Activated T-helper 1 cell treated with anti-CD3 and anti-CD28 coated beads, Interleukin-12 subunit alpha, Interleukin-12 subunit beta, Interleukin-2, Interleukin-4 antibody, amounts not matched to agents 30 ng/mL and 10 ng/mL and 1 ng/mL, durations not matched to agents 14 hours and 24 hours and 36 hours (primary cell): ENCODE data around the gene AUTS2. TPM values are rescaled to one million over a fixed set of nuclear protein-coding genes. Genes with fewer than 3 reads are reported as not detected.

Experiments
- DNase-seq: peaks from one replicate; pipeline ENCODE4 v3.0.0; 2021; ENCODE audit warnings: low spot score
- H3K27ac Mint-ChIP-seq: one replicate; pipeline ENCODE4 v1.8.0; 2021; ENCODE audit warnings: mild to moderate bottlenecking, mixed read lengths
- H3K27me3 Mint-ChIP-seq: one replicate; pipeline ENCODE4 v1.8.0; 2022; ENCODE audit warnings: mild to moderate bottlenecking, moderate library complexity, mixed read lengths; ENCODE audit not compliant: insufficient read depth
- H3K36me3 Mint-ChIP-seq: one replicate; pipeline ENCODE4 v1.8.0; 2021; ENCODE audit warnings: low read depth, mixed read lengths
- H3K4me1 Mint-ChIP-seq: one replicate; pipeline ENCODE4 v1.8.0; 2021; ENCODE audit warnings: low read depth, mixed read lengths
- H3K4me3 Mint-ChIP-seq: one replicate; pipeline ENCODE4 v1.8.0; 2021; ENCODE audit warnings: mild to moderate bottlenecking, moderate library complexity, mixed read lengths
- H3K9me3 Mint-ChIP-seq: one replicate; pipeline ENCODE4 v1.8.0; 2021; ENCODE audit warnings: mixed read lengths
- intact Hi-C: fragments of 100-400 bp; cut with micrococcal nuclease; formaldehyde crosslinking; loops from one replicate; pipeline ENCODE4 v1.15.1; 2024
- total RNA-seq: library from RNA; stranded (reverse); gene quantifications from 2 replicates; pipeline ENCODE4 v1.2.3, GENCODE V29; 2022

The AUTS2 gene
- total RNA-seq, 1 donor from 2014 or later, result 2.7 TPM

DNA sequence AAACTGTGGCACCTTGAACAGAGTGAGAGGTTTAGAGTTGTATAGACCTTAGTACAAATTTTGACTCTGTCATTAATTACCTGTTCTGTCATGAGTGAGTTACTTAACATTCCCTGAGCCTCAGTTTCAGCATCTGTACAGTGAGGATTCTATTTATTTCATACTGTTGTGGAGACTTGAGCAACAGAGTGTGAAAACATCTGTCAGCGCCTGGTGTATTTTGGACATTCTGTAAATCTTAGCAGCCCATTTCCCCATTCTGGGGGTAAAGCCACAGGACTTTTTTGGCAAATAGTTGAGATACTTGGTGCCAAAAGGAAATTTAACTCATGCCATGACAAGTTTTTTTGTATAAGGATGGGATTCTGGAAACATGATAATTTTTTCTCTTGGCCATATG, 94.8 kb downstream of the AUTS2 start:
- no peak for DNase-seq
- no peaks in the 10 kb centered on the region for H3K9me3 Mint-ChIP-seq
- no peaks in the 10 kb centered on the region for H3K27me3 Mint-ChIP-seq
- no peaks in the 10 kb centered on the region for H3K4me1 Mint-ChIP-seq
- intact Hi-C loops, result no loop called here
- H3K36me3 Mint-ChIP-seq, result no peaks in the 10 kb centered on the region
- H3K27ac Mint-ChIP-seq, result no peak overlapping the region
- H3K4me3 Mint-ChIP-seq, result no peak overlapping the region

DNA sequence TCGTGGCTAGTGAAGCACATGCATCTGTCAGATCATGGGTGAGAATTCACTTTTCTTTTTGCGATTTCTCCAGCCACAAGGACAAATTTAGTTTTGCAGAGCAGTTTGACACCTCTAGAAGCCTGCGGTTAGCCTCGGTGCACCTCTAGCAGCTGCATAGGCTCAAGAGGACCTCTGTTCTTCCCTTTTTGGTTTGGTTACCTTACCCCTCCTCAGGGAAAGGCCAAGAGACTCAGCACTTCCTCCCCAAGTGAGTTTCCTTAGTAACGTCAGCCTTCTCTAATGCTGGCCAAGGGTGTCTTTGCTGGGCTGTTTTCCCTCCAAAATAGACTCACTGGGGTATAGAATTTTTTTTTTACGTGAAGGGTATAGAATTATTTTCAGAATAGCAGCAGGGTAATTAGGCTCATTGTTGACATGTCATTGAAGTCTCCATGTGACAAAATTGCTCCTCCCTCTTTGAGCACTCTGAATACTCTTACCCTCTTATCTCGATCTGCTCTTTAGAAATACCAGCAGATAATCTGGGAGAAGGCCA, 97.8 kb downstream of the AUTS2 start:
- intact Hi-C loops, result no loop called here
- no peaks in the 10 kb centered on the region for H3K9me3 Mint-ChIP-seq
- no peaks in the 10 kb centered on the region for H3K4me1 Mint-ChIP-seq
- no peaks in the 10 kb centered on the region for H3K27me3 Mint-ChIP-seq
- no peaks in the 10 kb centered on the region for H3K36me3 Mint-ChIP-seq
- H3K27ac Mint-ChIP-seq, result no peak overlapping the region
- DNase-seq, result no peak
- H3K4me3 Mint-ChIP-seq, result no peak overlapping the region

DNA sequence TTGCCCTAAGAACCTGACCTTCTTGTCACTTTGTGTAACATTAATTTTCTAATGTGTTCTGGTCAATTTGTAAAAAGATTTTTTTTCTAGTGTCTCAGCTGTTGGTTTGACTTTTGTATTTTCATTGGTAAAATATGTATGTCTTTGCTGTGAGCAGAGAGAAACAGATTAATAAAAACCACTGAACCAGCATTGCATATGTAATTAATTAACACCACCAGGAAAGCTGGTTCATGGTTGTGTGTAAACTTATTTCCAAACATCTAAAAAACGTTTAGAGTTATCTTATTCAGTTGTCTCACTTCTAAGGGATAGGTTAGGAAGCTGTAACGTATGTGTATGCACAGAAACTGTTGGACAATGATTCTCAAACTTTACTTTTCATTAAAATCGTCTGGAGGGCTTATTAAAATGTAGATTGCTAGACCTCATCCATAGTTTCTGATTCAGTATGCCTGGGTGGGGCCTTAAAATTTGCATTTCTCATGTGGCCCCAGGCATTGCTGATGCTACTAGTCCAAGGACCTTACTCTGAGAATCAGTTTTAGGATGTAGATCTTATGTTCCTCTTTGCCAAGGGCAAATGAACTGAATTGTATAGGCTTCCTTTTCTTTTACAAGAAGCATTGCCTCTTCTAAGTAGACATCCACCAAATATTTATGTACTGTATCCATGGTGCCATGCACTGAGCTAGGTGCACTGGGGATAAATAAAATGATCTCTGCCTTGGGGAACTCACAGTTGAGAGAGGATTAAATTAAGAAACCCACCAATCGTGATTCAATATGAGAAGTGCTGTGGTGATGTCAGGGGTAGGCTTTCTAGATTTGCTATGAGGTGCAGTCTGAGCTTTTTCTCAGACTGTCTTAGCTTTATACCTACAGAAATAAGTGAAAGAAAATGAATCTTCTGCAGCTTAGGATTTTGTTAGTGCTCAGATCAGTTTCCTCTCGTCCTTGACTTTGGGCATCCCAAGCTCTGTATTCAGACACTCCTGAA, 98.7 kb downstream of the AUTS2 start:
- no peaks in the 10 kb centered on the region for H3K27me3 Mint-ChIP-seq
- intact Hi-C loops, result no loop called here
- H3K4me3 Mint-ChIP-seq, result no peak overlapping the region
- DNase-seq, result no peak
- no peak overlapping the region for H3K27ac Mint-ChIP-seq
- H3K36me3 Mint-ChIP-seq, result no peaks in the 10 kb centered on the region
- H3K9me3 Mint-ChIP-seq, result no peaks in the 10 kb centered on the region
- no peaks in the 10 kb centered on the region for H3K4me1 Mint-ChIP-seq

DNA sequence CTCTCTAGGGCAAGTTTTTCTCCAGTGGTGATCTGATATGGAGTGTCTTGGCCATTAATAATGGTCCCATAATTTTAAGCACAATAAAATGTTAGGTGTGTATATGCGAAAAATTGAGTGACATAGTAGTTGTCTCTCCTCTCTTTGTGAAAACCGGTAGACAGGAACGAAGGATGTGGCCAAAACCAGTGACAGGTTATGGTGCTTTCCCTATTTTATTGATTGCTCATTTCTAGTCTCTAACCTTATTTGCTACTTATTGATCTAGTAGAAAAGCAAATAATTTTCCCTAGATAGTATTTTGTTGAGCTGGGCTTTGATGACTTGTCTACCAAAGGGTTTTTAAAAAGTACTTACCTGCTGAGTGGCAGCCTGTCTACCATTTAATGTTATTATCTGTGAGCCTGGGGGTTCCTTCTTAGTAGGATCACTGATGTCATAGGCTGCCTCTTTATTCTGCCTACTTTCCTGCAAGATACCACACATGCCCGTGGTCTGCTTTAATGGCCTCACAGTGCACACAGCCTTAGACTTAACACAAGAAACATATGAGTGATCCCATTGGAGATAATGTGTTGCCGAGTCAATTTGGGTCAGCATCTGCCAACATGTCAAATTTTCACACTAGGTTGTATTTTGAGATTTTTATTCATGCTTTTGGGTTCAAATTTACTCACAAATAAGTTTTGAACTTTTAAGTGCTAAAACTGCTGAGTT, 100.0 kb downstream of the AUTS2 start:
- Mint-ChIP-seq H3K4me1 (no peaks in the 10 kb centered on the region), H3K36me3 (no peaks in the 10 kb centered on the region), H3K4me3 (no peak overlapping the region), H3K27me3 (no peaks in the 10 kb centered on the region), H3K9me3 (no peaks in the 10 kb centered on the region), H3K27ac (no peak overlapping the region)
- intact Hi-C loops, result no loop called here
- no peak for DNase-seq

DNA sequence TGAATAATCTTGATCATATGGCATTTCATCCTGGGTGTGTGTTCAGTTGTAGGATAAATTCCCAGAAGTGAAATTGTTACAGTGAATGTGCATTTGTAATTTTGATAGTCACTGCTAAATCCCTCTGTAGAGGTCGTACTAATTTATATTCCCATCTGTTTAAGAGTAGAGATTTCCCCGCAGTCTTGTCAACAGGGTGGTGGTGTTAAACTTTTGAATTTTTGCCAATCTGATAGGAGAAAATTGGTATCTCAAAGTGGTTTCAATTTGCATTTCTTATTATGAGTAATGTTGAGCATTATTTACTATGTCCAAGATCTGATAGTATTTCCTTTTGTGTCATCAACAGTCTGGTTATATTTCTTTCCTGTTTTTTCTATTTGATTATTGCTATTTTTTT, 101.7 kb downstream of the AUTS2 start:
- no peaks in the 10 kb centered on the region for H3K9me3 Mint-ChIP-seq

DNA sequence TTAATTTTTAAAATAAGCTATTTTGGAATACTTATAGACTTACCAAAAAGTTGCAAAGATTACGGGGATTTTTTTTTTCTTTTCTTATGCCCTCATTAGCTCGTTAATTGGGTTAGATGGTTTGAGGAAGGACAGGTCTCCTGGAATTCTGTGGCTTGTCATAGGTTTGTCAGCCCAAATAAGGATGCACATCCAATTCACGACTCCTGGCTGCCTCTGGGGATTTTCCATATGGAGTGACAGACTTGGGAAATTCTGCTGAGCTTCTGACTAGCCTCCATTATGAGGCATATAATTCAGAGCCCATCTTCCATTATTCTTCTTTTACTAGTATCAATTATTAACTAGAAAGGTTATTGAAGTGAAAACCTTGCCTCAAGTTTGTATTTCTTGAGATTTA, 102.1 kb downstream of the AUTS2 start:
- H3K4me3 Mint-ChIP-seq, result no peak overlapping the region
- no peaks in the 10 kb centered on the region for H3K4me1 Mint-ChIP-seq
- no peaks in the 10 kb centered on the region for H3K36me3 Mint-ChIP-seq
- H3K27ac Mint-ChIP-seq, result no peak overlapping the region
- intact Hi-C loops, result no loop called here
- no peak for DNase-seq
- peaks cover 2% of the 10 kb centered on the region for H3K27me3 Mint-ChIP-seq
- H3K9me3 Mint-ChIP-seq, result no peaks in the 10 kb centered on the region

More for the DNA sequence above, 101.7 kb downstream of the AUTS2 start:
- Mint-ChIP-seq H3K27me3 (peaks cover 2% of the 10 kb centered on the region), H3K4me3 (no peak overlapping the region), H3K27ac (no peak overlapping the region), H3K4me1 (no peaks in the 10 kb centered on the region), H3K36me3 (no peaks in the 10 kb centered on the region)
- no peak for DNase-seq
- intact Hi-C loops, result no loop called here

DNA sequence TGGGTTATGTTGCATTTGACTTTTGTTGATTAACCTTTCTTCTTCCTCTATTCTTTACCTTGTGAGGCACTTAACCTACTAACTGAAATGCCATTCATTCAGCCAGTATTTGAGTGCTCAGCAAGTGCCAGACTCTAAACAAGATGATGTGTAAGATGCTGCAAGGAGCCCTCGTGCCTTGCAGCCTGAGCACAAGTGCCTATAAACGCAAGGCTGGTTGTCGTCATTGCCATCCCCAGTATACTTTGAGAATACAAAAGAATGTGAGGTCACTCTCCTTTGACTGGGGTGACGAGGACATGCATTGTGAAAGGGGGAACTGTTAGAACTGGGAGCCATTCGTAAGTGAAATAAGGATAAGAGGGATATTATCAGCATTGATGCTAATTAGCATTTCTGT, 103.0 kb downstream of the AUTS2 start:
- no peak overlapping the region for H3K27ac Mint-ChIP-seq
- no peaks in the 10 kb centered on the region for H3K4me1 Mint-ChIP-seq
- no peaks in the 10 kb centered on the region for H3K36me3 Mint-ChIP-seq
- no peaks in the 10 kb centered on the region for H3K9me3 Mint-ChIP-seq
- DNase-seq, result no peak
- H3K4me3 Mint-ChIP-seq, result no peak overlapping the region
- intact Hi-C loops, result no loop called here
- H3K27me3 Mint-ChIP-seq, result peaks cover 2% of the 10 kb centered on the region

DNA sequence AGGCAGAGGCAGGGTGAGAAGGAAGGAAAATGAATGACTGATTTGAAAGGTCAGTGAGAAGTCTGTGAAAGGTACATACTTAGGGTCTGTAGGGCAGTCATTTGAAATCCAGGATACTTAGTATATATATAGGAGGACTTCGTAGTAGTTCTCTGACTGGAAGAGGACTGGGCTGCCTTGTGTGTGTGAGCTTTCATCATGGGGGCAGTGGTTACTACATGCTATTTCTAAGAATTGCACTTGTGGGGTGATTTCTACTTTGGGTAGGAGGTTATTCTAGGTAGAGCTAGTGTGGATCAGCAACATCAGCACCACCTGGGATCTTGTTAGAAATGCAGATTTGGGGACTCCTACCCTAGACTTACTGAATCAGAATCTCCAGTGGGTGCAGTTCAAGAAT, 104.1 kb downstream of the AUTS2 start:
- intact Hi-C loops, result no loop called here
- no peaks in the 10 kb centered on the region for H3K9me3 Mint-ChIP-seq
- H3K4me1 Mint-ChIP-seq, result no peaks in the 10 kb centered on the region
- H3K27ac Mint-ChIP-seq, result no peak overlapping the region
- H3K4me3 Mint-ChIP-seq, result no peak overlapping the region
- no peaks in the 10 kb centered on the region for H3K36me3 Mint-ChIP-seq
- H3K27me3 Mint-ChIP-seq, result peaks cover 2% of the 10 kb centered on the region
- no peak for DNase-seq

DNA sequence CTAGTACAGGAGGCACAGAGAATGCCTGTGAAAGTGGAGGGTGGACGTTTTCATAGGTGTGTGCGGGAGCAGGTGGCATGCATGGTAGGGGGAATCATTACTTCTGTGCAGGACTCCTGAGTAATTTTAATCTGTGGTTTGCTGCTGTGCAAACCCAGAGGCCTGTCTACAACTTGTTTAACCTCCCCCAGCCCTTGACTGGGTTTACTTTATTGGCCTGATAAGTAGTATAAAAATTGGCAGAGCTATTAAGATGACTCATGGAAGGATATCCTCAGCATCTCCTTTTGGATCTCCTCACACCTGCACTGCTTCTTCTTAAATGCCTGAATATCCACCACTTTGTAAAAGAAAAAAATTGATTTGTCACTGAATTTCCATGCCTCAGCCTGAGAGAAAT, 104.8 kb downstream of the AUTS2 start:
- intact Hi-C loops, result no loop called here
- no peaks in the 10 kb centered on the region for H3K4me1 Mint-ChIP-seq
- DNase-seq, result no peak
- H3K27me3 Mint-ChIP-seq, result peaks cover 2% of the 10 kb centered on the region
- no peak overlapping the region for H3K4me3 Mint-ChIP-seq
- H3K9me3 Mint-ChIP-seq, result no peaks in the 10 kb centered on the region
- no peaks in the 10 kb centered on the region for H3K36me3 Mint-ChIP-seq
- H3K27ac Mint-ChIP-seq, result no peak overlapping the region

DNA sequence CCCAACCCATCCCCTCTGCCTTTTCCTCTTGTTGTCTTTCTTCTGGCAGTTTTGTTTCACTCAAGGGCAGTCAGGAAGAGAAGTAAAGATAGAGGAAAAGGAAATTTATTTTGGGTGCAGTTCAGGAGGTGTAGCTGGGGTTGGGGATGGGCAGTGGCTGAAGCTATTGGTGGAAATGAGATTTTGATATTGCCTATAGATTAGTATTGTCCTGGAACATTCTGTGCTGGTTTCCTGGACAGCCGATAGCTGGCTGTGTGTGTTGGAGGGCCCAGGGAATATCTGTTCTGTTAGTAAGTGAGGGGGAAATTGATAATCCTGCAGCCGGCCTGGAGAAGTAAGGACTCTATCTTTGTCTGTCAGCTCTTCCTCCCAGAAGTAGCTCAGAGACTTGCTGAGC, 107.8 kb downstream of the AUTS2 start:
- no peak overlapping the region for H3K27ac Mint-ChIP-seq
- no peaks in the 10 kb centered on the region for H3K4me1 Mint-ChIP-seq
- no peak for DNase-seq
- peaks cover 2% of the 10 kb centered on the region for H3K27me3 Mint-ChIP-seq
- intact Hi-C loops, result no loop called here
- no peak overlapping the region for H3K4me3 Mint-ChIP-seq
- H3K36me3 Mint-ChIP-seq, result no peaks in the 10 kb centered on the region
- no peaks in the 10 kb centered on the region for H3K9me3 Mint-ChIP-seq

DNA sequence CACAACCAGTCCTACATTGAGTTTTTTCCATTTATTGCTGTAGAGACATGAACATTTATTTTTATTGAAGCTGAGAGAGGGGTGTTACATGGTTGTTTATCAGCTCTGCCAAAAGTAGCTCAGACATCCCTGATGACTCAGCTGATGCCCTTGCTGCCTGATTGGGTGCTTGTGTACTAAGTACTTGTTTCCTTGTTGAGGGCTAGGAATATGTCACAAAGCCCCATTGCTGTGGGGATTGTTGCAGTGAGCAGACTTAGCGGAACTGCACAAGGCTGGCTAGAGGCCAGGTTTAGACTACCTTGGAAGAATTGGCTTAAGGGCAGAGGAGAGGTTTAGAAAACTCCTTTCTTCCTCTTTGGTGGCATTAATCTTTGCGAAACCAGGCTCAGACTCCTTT, 110.6 kb downstream of the AUTS2 start:
- intact Hi-C loops, result no loop called here
- Mint-ChIP-seq H3K9me3 (no peaks in the 10 kb centered on the region), H3K4me1 (no peaks in the 10 kb centered on the region)

DNA sequence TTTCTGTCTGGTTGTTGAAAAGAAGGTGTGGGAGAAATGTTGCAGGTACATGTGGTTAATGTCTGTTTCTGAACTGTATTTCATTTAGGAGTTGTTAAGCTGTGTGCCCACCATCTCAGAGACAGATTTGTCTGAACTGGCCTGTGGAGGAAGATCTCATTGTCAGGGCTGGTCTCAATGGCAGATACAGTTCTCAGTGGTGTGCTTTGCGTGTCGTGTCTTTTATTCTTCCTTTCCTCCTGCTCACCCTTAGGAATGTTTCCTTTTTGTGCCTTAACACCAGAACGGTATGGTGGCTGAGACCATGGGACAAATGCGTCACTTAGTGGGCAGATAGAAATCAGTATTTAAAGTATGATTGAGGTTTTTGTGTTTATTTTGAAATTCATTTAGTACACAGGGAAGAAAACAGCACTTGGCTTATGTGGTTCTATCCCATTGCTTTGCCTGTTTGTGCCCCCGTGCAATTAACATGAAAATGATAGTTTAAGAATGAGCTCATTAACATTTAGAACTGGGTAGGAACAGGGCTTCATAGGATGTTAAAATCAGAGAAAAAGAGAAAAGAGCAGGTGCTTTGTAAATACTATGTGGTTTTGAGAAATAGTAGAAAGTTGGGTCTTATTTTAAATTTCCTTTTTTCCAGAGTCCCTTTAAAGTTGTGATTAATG, 112.6 kb downstream of the AUTS2 start:
- no peak overlapping the region for H3K27ac Mint-ChIP-seq
- no peaks in the 10 kb centered on the region for H3K4me1 Mint-ChIP-seq
- H3K36me3 Mint-ChIP-seq, result no peaks in the 10 kb centered on the region
- DNase-seq, result no peak
- no peaks in the 10 kb centered on the region for H3K27me3 Mint-ChIP-seq
- intact Hi-C loops, result no loop called here
- no peak overlapping the region for H3K4me3 Mint-ChIP-seq
- no peaks in the 10 kb centered on the region for H3K9me3 Mint-ChIP-seq

More for the DNA sequence above, 110.6 kb downstream of the AUTS2 start:
- DNase-seq, result no peak
- H3K27me3 Mint-ChIP-seq, result peaks cover 1% of the 10 kb centered on the region
- no peaks in the 10 kb centered on the region for H3K36me3 Mint-ChIP-seq
- no peak overlapping the region for H3K27ac Mint-ChIP-seq
- no peak overlapping the region for H3K4me3 Mint-ChIP-seq
